ENCODE measurements around the gene ANLN. TPM values are rescaled to one million over a fixed set of nuclear protein-coding genes. Genes with fewer than 3 reads are reported as not detected.
A peak's percentile ranks its signal among the peaks of the same experiment; 100 is the strongest.

Gene ANLN
- total RNA-seq, 1 experiment from 2014 or later = 106 TPM

GRCh38 chr7:36459236-36459960 is 69.7 kb downstream of the ANLN start:
- TF ChIP-seq CTCF (IDR thresholded peaks at IDR 0.05; ENCODE audit: insufficient read depth in 1 of 2, low read depth in 1 of 2, low read length in 1 of 2, severe bottlenecking in 1 of 2, unreplicated experiment in 1 of 2) = no peak
- Histone ChIP-seq H3K4me1 (peaks cover 55% of the 10 kb centered on the region), H3K36me3 (ENCODE audit: control insufficient read depth, insufficient read depth, low read length) (no peaks in the 10 kb centered on the region), H3K4me3 (ENCODE audit: low read depth, low read length) (no peak overlapping the region), H3K27me3 (replicated peaks; ENCODE audit: control insufficient read depth, insufficient read depth, low read length) (no peaks in the 10 kb centered on the region), H3K9me3 (peaks cover 6% of the 10 kb centered on the region; the same call in 1 of the 2 replicates)
- Mint-ChIP-seq H3K27me3 (ENCODE audit: insufficient read depth, unreplicated experiment) (no peaks in the 10 kb centered on the region), H3K4me1 (ENCODE audit: low read depth, unreplicated experiment) (peaks cover 42% of the 10 kb centered on the region), H3K27ac (ENCODE audit: unreplicated experiment) (peak overlapping the region; percentile 50), H3K9me3 (ENCODE audit: unreplicated experiment) (peaks cover 12% of the 10 kb centered on the region), H3K36me3 (ENCODE audit: insufficient read depth, unreplicated experiment) (peaks cover 38% of the 10 kb centered on the region), H3K4me3 (ENCODE audit: unreplicated experiment) (peak overlapping the region; percentile 54)
- intact Hi-C loops (cut with micrococcal nuclease; ENCODE audit: unreplicated experiment) = no loop called here
- ChIA-PET CTCF (interaction anchor here (0.5 kb wide), 1 partner anchor 22 kb away, joined by 3 read pairs; no protein-coding TSS in a partner anchor), POLR2A (interaction anchor here (0.5 kb wide), 1 partner anchor 739 kb away, joined by 3 read pairs; no protein-coding TSS in a partner anchor)
- peak; percentile 51 to 77 for DNase-seq
- no TSS peak for BruUV-seq (replicated peaks)

- peaks cover 54% of the 10 kb centered on the region for H3K4me1 ChIP-seq
- Mint-ChIP-seq H3K4me3 (ENCODE audit: unreplicated experiment) (no peak overlapping the region), H3K27ac (ENCODE audit: unreplicated experiment) (no peak overlapping the region), H3K9me3 (ENCODE audit: unreplicated experiment) (peaks cover 12% of the 10 kb centered on the region), H3K4me1 (ENCODE audit: low read depth, unreplicated experiment) (peaks cover 41% of the 10 kb centered on the region), H3K27me3 (ENCODE audit: insufficient read depth, unreplicated experiment) (no peaks in the 10 kb centered on the region), H3K36me3 (ENCODE audit: insufficient read depth, unreplicated experiment) (peaks cover 27% of the 10 kb centered on the region)
- H3K36me3 ChIP-seq (ENCODE audit: control insufficient read depth, insufficient read depth, low read length) = no peaks in the 10 kb centered on the region
- H3K9me3 ChIP-seq = peaks cover 9% of the 10 kb centered on the region; the same call in 1 of the 2 replicates
- intact Hi-C loops (cut with micrococcal nuclease; ENCODE audit: unreplicated experiment) = no loop called here
- no TSS peak for BruUV-seq (replicated peaks)
- DNase-seq = no peak
- no peaks in the 10 kb centered on the region for H3K27me3 ChIP-seq (replicated peaks; ENCODE audit: control insufficient read depth, insufficient read depth, low read length)
- H3K4me3 ChIP-seq (ENCODE audit: low read depth, low read length) = no peak overlapping the region
- no peak for TF ChIP-seq CTCF (IDR thresholded peaks at IDR 0.05; ENCODE audit: insufficient read depth in 1 of 2, low read depth in 1 of 2, low read length in 1 of 2, severe bottlenecking in 1 of 2, unreplicated experiment in 1 of 2)
- ChIA-PET CTCF (interaction anchor here (0.8 to 1.2 kb wide), 2 partner anchors 14 to 506 kb away, joined by 3 read pairs; no protein-coding TSS in a partner anchor), POLR2A (no interaction called here)
Observed at GRCh38 chr7:36460811-36461429, 71.3 kb downstream of the ANLN start.

- DNase-seq = no peak
- no TSS peak for BruUV-seq (replicated peaks)
- TF ChIP-seq CTCF (IDR thresholded peaks at IDR 0.05; ENCODE audit: insufficient read depth in 1 of 2, low read depth in 1 of 2, low read length in 1 of 2, severe bottlenecking in 1 of 2, unreplicated experiment in 1 of 2) = no peak
- Histone ChIP-seq H3K4me1 (peaks cover 37% of the 10 kb centered on the region), H3K9me3 (peaks cover 6% of the 10 kb centered on the region; the same call in 1 of the 2 replicates), H3K27me3 (replicated peaks; ENCODE audit: control insufficient read depth, insufficient read depth, low read length) (no peaks in the 10 kb centered on the region), H3K4me3 (ENCODE audit: low read depth, low read length) (no peak overlapping the region), H3K36me3 (ENCODE audit: control insufficient read depth, insufficient read depth, low read length) (no peaks in the 10 kb centered on the region)
- H3K9me3 Mint-ChIP-seq (ENCODE audit: unreplicated experiment) = peaks cover under 1% of the 10 kb centered on the region
- ChIA-PET CTCF (no interaction called here), POLR2A (no interaction called here)
- no peak overlapping the region for H3K4me3 Mint-ChIP-seq (ENCODE audit: unreplicated experiment)
- H3K27ac Mint-ChIP-seq (ENCODE audit: unreplicated experiment) = no peak overlapping the region
- H3K27me3 Mint-ChIP-seq (ENCODE audit: insufficient read depth, unreplicated experiment) = no peaks in the 10 kb centered on the region
- peaks cover 13% of the 10 kb centered on the region for H3K36me3 Mint-ChIP-seq (ENCODE audit: insufficient read depth, unreplicated experiment)
- intact Hi-C loops (cut with micrococcal nuclease; ENCODE audit: unreplicated experiment) = no loop called here
- H3K4me1 Mint-ChIP-seq (ENCODE audit: low read depth, unreplicated experiment) = peaks cover 24% of the 10 kb centered on the region
Observed at GRCh38 chr7:36462551-36463137, 73.0 kb downstream of the ANLN start.
